Activated CD4-positive, alpha-beta memory T cell treated with anti-CD3 and anti-CD28 coated beads, Interleukin-2, amount 10 ng/mL, durations not matched to agents 7 days and 5 days (primary cell): ENCODE results near the gene LRRC15. TPM values are rescaled to one million over a fixed set of nuclear protein-coding genes. Genes with fewer than 3 reads are reported as not detected.

Experiments
- CTCF ChIA-PET: fragments of 350-600 bp; sonication (Branson Sonifier 250); formaldehyde crosslinking; loops from one replicate; lab custom pipeline; 2021; ENCODE audit warnings: antibody characterized with exemption, inconsistent platforms; lab: Charles Lee
- POLR2A ChIA-PET: fragments of 350-600 bp; sonication (Branson Sonifier 250); formaldehyde crosslinking; loops from one replicate; lab custom pipeline; 2021; ENCODE audit warnings: antibody characterized with exemption; lab: Charles Lee
- DNase-seq: peaks from one replicate; pipeline ENCODE4 v3.0.0-alpha.2; 2020
- H3K27ac Mint-ChIP-seq: one replicate; pipeline ENCODE4 v1.8.0; 2021; ENCODE audit warnings: mild to moderate bottlenecking, mixed read lengths
- H3K27me3 Mint-ChIP-seq: one replicate; pipeline ENCODE4 v1.8.0; 2021; ENCODE audit warnings: mixed read lengths
- H3K36me3 Mint-ChIP-seq: one replicate; pipeline ENCODE4 v1.8.0; 2021; ENCODE audit warnings: low read depth, mixed read lengths
- H3K4me1 Mint-ChIP-seq: one replicate; pipeline ENCODE4 v1.8.0; 2021; ENCODE audit warnings: mixed read lengths
- H3K4me3 Mint-ChIP-seq: one replicate; pipeline ENCODE4 v1.8.0; 2021; ENCODE audit warnings: mild to moderate bottlenecking, mixed read lengths
- H3K9me3 Mint-ChIP-seq: one replicate; pipeline ENCODE4 v1.8.0; 2021; ENCODE audit warnings: mixed read lengths
- total RNA-seq, 2 experiments: library from RNA; stranded (reverse); gene quantifications; one replicate each; pipeline ENCODE4 v1.2.3, GENCODE V29; 2021

The LRRC15 gene
- total RNA-seq, 2 experiments from 2014 or later, result not detected

DNA sequence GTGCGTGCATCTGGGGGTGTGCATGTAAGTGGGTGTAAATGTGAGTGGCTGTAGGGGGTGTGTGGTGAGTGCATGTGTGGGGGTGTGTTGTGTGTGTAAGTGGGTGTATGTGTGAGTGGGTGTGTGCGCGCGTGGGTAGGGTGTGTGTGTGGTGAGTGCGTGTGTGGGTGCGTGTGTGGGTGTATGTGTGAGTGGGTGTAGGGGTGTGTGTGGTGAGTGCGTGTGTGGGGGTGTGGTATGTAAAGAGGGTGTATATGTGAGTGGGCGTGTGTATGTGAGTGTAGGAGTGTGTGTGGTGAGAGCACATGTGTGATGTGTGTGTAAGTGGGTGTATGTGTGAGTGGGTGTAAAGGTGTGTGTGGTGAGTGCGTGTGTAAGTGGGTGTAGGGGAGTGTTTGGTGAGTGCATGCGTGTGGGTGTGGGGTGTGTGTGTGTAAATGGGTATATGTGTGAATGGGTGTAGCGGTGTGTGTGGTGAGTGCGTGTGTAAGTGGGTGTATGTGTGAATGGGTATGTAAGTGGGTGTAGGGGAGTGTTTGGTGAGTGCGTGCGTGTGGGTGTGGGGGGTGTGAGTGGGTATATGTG lies 17.5 kb downstream of the LRRC15 start:
- ChIA-PET POLR2A (no interaction called here), CTCF (no interaction called here)
- no peak overlapping the region for H3K27ac Mint-ChIP-seq
- peaks cover 4% of the 10 kb centered on the region for H3K27me3 Mint-ChIP-seq
- H3K36me3 Mint-ChIP-seq, result no peaks in the 10 kb centered on the region
- no peak for DNase-seq
- no peaks in the 10 kb centered on the region for H3K9me3 Mint-ChIP-seq
- H3K4me1 Mint-ChIP-seq, result no peaks in the 10 kb centered on the region
- H3K4me3 Mint-ChIP-seq, result no peak overlapping the region

DNA sequence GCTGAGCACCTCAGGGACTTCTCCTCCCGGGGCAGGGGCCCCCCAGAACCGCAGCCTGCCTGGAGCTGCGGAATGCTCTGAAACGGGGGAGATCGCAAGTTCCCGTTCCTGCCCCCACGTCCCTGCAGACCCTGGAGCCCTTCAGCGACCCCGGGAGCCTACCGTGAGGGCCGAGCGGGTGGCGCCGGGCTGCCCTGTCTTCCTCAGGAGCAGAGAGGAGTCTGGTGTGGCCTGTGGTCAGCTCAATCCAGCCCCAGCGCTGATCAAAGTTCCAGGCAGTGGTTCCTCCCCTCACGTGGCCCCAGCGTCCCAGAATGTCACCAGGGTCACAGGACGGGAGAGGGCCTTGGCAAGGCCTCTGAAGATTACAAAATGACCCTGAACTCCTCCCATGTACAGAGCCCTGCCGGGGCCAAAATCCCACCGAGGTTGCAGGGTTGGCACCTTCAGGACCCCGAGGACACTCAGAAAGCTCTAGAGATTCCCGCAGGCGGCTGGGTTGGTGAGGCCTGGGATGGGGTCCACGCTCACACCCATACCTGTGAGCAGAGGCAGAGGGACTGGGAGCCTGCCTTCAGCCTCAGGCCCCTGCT lies 18.4 kb downstream of the LRRC15 start, which contains the start of gene CPN2:
CPN2 (minus strand) TSS at position 249 of the 593 bp plus-strand sequence. CDS start 8,626 bp downstream, outside the sequence.
- no peaks in the 10 kb centered on the region for H3K36me3 Mint-ChIP-seq
- DNase-seq, result no peak
- H3K4me1 Mint-ChIP-seq, result no peaks in the 10 kb centered on the region
- peaks cover under 1% of the 10 kb centered on the region for H3K27me3 Mint-ChIP-seq
- H3K27ac Mint-ChIP-seq, result no peak within 1 kb of the TSS
- no peak within 1 kb of the TSS for H3K4me3 Mint-ChIP-seq
- no peaks in the 10 kb centered on the region for H3K9me3 Mint-ChIP-seq
- ChIA-PET CTCF (no interaction called here), POLR2A (no interaction called here)

DNA sequence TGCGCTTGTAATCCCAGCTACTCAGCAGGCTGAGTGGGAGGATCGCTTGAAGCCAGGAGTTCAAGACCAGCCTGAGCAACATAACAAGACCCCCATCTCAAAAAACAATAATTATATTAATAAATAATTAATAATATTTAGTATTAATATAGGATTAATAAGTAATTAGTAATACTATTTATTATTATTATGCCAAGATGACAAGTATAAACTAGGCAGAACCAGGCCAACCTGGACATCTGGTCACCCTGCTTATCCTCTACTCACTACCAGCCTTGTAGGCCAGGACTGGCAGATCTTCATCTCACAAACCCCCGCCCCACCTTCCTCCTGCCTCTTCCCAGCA lies 18.8 kb downstream of the LRRC15 start:
- CTCF ChIA-PET, result no interaction called here
- no peaks in the 10 kb centered on the region for H3K4me1 Mint-ChIP-seq
- no peak overlapping the region for H3K27ac Mint-ChIP-seq
- no peaks in the 10 kb centered on the region for H3K27me3 Mint-ChIP-seq
- H3K36me3 Mint-ChIP-seq, result no peaks in the 10 kb centered on the region
- DNase-seq, result no peak
- POLR2A ChIA-PET, result no interaction called here
- no peaks in the 10 kb centered on the region for H3K9me3 Mint-ChIP-seq
- no peak overlapping the region for H3K4me3 Mint-ChIP-seq

DNA sequence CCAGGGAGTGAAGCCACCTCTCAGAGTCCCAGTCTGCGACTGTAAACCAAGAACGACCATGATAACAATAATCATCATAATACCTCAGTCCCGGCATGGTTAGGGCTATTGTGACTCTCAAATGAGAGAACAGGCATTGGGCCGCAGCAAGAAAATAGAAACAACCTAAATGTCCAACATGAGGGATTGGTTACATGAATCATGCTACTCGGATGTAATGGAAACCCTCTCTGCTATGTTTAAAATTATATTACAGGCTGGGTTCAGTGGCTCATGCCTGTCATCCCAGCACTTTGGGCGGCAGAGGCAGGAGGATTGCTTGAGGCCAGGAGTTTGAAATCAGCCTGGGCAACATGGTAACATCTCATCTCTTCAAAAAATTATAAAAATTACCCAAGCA lies 21.2 kb downstream of the LRRC15 start:
- Mint-ChIP-seq H3K36me3 (no peaks in the 10 kb centered on the region), H3K9me3 (no peaks in the 10 kb centered on the region), H3K4me1 (no peaks in the 10 kb centered on the region), H3K27ac (no peak overlapping the region), H3K4me3 (no peak overlapping the region), H3K27me3 (peaks cover 5% of the 10 kb centered on the region)
- CTCF ChIA-PET, result interaction anchor here (1.0 kb wide), 1 partner anchor 14 kb away, joined by 4 read pairs; no protein-coding TSS in a partner anchor
- POLR2A ChIA-PET, result no interaction called here
- DNase-seq, result no peak

GRCh38 chr3:194346621-194347020 lies 22.9 kb downstream of the LRRC15 start:
- CTCF ChIA-PET, result interaction anchor here (2.0 to 5.8 kb wide), 3 partner anchors 12 to 58 kb away, joined by 4 to 80 read pairs (median 54); no protein-coding TSS in a partner anchor
- Mint-ChIP-seq H3K4me3 (no peak overlapping the region), H3K4me1 (no peaks in the 10 kb centered on the region), H3K36me3 (no peaks in the 10 kb centered on the region), H3K9me3 (no peaks in the 10 kb centered on the region), H3K27me3 (peaks cover 13% of the 10 kb centered on the region), H3K27ac (no peak overlapping the region)
- no peak for DNase-seq
- POLR2A ChIA-PET, result no interaction called here

GRCh38 chr3:194346035-194346434 lies 23.5 kb downstream of the LRRC15 start:
- CTCF ChIA-PET, result interaction anchor here (1.2 to 5.8 kb wide), 7 partner anchors 11 to 565 kb away, joined by 3 to 80 read pairs (median 4); no protein-coding TSS in a partner anchor
- H3K4me3 Mint-ChIP-seq, result no peak overlapping the region
- POLR2A ChIA-PET, result no interaction called here

GRCh38 chr3:194344012-194344411 lies 25.5 kb downstream of the LRRC15 start:
- Mint-ChIP-seq H3K27me3 (peaks cover 19% of the 10 kb centered on the region), H3K4me1 (no peaks in the 10 kb centered on the region), H3K27ac (no peak overlapping the region), H3K4me3 (no peak overlapping the region), H3K9me3 (no peaks in the 10 kb centered on the region), H3K36me3 (no peaks in the 10 kb centered on the region)
- ChIA-PET POLR2A (no interaction called here), CTCF (interaction anchor here (0.7 to 5.8 kb wide), 32 partner anchors 9 to 1086 kb away, joined by 3 to 80 read pairs (median 4); partner anchors contain the start of gene LRRC15)
- DNase-seq, result peak; percentile 73

More at GRCh38 chr3:194346035-194346434, 23.5 kb downstream of the LRRC15 start:
- Mint-ChIP-seq H3K9me3 (no peaks in the 10 kb centered on the region), H3K4me1 (no peaks in the 10 kb centered on the region), H3K27me3 (peaks cover 13% of the 10 kb centered on the region), H3K27ac (no peak overlapping the region), H3K36me3 (no peaks in the 10 kb centered on the region)
- no peak for DNase-seq

GRCh38 chr3:194343561-194343893 lies 26.0 kb downstream of the LRRC15 start:
- H3K36me3 Mint-ChIP-seq, result no peaks in the 10 kb centered on the region
- CTCF ChIA-PET, result interaction anchor here (0.7 to 5.8 kb wide), 32 partner anchors 9 to 1086 kb away, joined by 3 to 80 read pairs (median 4); partner anchors contain the start of gene LRRC15
- no peaks in the 10 kb centered on the region for H3K9me3 Mint-ChIP-seq
- DNase-seq, result no peak
- H3K27me3 Mint-ChIP-seq, result peaks cover 20% of the 10 kb centered on the region
- no peak overlapping the region for H3K27ac Mint-ChIP-seq
- H3K4me3 Mint-ChIP-seq, result no peak overlapping the region
- no peaks in the 10 kb centered on the region for H3K4me1 Mint-ChIP-seq
- POLR2A ChIA-PET, result no interaction called here

GRCh38 chr3:194342861-194343560 lies 26.5 kb downstream of the LRRC15 start:
- CTCF ChIA-PET, result interaction anchor here (0.7 to 5.8 kb wide), 30 partner anchors 8 to 1085 kb away, joined by 3 to 80 read pairs (median 4); partner anchors contain the start of gene LRRC15
- Mint-ChIP-seq H3K4me3 (no peak overlapping the region), H3K4me1 (no peaks in the 10 kb centered on the region), H3K36me3 (no peaks in the 10 kb centered on the region), H3K27ac (no peak overlapping the region), H3K9me3 (no peaks in the 10 kb centered on the region), H3K27me3 (peaks cover 22% of the 10 kb centered on the region)
- DNase-seq, result no peak
- POLR2A ChIA-PET, result no interaction called here

DNA sequence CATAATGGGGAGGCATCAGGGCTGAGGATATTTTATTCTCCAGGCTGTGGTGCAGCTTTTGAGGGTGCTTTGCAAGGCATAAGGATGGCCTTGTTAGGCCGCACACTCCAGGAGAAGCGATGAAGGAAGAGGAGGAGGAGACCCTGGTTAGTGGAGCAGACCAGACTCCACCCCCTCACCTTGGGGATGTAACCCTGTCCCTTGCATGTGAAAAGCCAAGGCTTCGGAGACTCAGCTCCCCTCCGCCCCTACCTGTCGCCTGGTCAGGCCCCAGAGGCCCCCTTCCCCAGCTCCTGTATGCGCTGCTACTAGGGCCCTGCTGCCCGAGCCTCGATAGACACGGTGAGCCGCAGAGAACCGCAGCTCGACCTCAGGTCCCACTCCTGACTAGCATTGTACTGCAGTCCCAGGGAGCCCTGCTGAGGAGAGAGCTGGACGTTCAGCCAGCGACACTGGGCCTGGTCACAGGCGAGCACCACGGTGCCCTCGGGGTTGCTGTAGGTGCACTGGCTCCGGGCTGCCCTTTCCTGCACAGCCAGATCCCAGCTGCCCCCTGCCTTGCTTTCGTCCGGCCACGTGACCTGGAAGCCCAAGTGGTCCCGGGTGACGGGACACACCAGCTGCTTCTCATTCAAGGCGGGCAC lies 28.7 kb downstream of the LRRC15 start:
- ChIA-PET CTCF (interaction anchor here (1.3 to 3.7 kb wide), 2 partner anchors 25 to 55 kb away, joined by 3 to 35 read pairs; no protein-coding TSS in a partner anchor), POLR2A (no interaction called here)
- Mint-ChIP-seq H3K4me1 (no peaks in the 10 kb centered on the region), H3K9me3 (no peaks in the 10 kb centered on the region), H3K27me3 (peaks cover 28% of the 10 kb centered on the region), H3K4me3 (no peak overlapping the region), H3K27ac (no peak overlapping the region), H3K36me3 (no peaks in the 10 kb centered on the region)
- DNase-seq, result no peak

- Mint-ChIP-seq H3K4me3 (no peak overlapping the region), H3K9me3 (no peaks in the 10 kb centered on the region), H3K27ac (no peak overlapping the region), H3K4me1 (no peaks in the 10 kb centered on the region), H3K36me3 (no peaks in the 10 kb centered on the region), H3K27me3 (peaks cover 30% of the 10 kb centered on the region)
- DNase-seq, result no peak
- CTCF ChIA-PET, result interaction anchor here (0.6 to 1.6 kb wide), 3 partner anchors 24 to 103 kb away, joined by 3 to 5 read pairs (median 3); no protein-coding TSS in a partner anchor
- POLR2A ChIA-PET, result no interaction called here
Measured at GRCh38 chr3:194339840-194340239, 29.7 kb downstream of the LRRC15 start.

DNA sequence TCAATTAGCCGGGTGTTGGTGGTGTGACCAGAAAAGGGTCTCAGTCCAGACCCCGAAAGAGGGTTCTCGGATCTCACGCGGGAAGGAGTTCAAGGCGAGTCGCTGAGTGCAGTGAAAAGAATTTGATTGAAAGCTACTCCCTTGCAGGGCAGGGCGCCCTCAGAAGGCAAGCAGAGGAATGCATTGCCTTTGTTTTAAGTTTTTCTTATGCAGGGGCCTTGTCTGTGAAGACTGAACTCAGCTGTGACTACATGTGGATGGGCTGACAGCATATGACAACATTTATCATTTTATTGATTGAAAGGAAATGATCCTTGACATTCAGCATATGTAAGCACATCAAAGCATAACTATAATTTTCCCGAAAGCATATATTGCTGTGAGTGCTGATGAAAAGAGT lies 30.2 kb downstream of the LRRC15 start:
- H3K9me3 Mint-ChIP-seq, result no peaks in the 10 kb centered on the region
- no peaks in the 10 kb centered on the region for H3K4me1 Mint-ChIP-seq
- POLR2A ChIA-PET, result no interaction called here
- no peak overlapping the region for H3K4me3 Mint-ChIP-seq
- H3K27me3 Mint-ChIP-seq, result peaks cover 30% of the 10 kb centered on the region
- no peaks in the 10 kb centered on the region for H3K36me3 Mint-ChIP-seq
- CTCF ChIA-PET, result interaction anchor here (0.6 to 1.6 kb wide), 3 partner anchors 24 to 103 kb away, joined by 3 to 5 read pairs (median 3); no protein-coding TSS in a partner anchor
- no peak for DNase-seq
- H3K27ac Mint-ChIP-seq, result no peak overlapping the region
